Peyer's patch (tissue), 4 donors: ENCODE data around the gene RUVBL2. TPM values are rescaled to one million over a fixed set of nuclear protein-coding genes. Genes with fewer than 3 reads are reported as not detected.

Source experiments
- DNase-seq, 3 donors: peaks; one replicate each; pipeline ENCODE4 v3.0.0-alpha.2; 2017 to 2019
- H3K27ac ChIP-seq, 4 donors: fragments of 200-600 bp; sonication (generic); one replicate each; pipeline ENCODE4 v1.5.1; 2016 to 2019
- H3K27me3 ChIP-seq, 2 donors: fragments of 200-600 bp; sonication (generic); one replicate each; pipeline ENCODE4 v1.5.1; 2019
- H3K36me3 ChIP-seq, 3 donors: fragments of 200-600 bp; sonication (generic); one replicate each; pipeline ENCODE4 v1.5.1; 2016 to 2019
- H3K4me1 ChIP-seq, 4 donors: fragments of 200-600 bp; sonication (generic); one replicate each; pipeline ENCODE4 v1.5.1; 2016 to 2019
- H3K4me3 ChIP-seq, 4 donors: fragments of 200-600 bp; sonication (generic); 1 replicate in 3 of 4; 2 replicates in 1 of 4; pipeline ENCODE4 v1.5.1; 2016 to 2019; ENCODE audit warnings: mild to moderate bottlenecking in 1 of 4
- H3K9me3 ChIP-seq, 4 donors: fragments of 200-600 bp; sonication (generic); one replicate each; pipeline ENCODE4 v1.5.1; 2016 to 2019; ENCODE audit warnings: mild to moderate bottlenecking in 1 of 4
- CTCF ChIP-seq, 6 experiments: fragments of 450-650 bp in 4 of 6; fragments of 200-600 bp in 2 of 6; sonication (generic) in 1 of 6; IDR thresholded peaks; one replicate each; pipeline ENCODE4 v1.5.1; 2017 to 2019; ENCODE audit warnings: antibody characterized with exemption in 6 of 6, mild to moderate bottlenecking in 3 of 6, moderate library complexity in 1 of 6
- POLR2A ChIP-seq, 2 donors: fragments of 450-650 bp; IDR thresholded peaks; one replicate each; pipeline ENCODE4 v1.5.1; 2017; ENCODE audit warnings: antibody characterized with exemption in 2 of 2, mild to moderate bottlenecking in 2 of 2, moderate library complexity in 2 of 2
- total RNA-seq, 4 donors: library from RNA; depleted of rRNA; stranded (reverse); fragments of >200 nt; gene quantifications; one replicate each; pipeline ENCODE4 v1.1.0, GENCODE V29; 2016

The RUVBL2 gene
- total RNA-seq, 4 donors from 2014 or later = 34.2 to 111 (median 42.8) TPM

- Histone ChIP-seq H3K27me3 (no peaks in the 10 kb centered on the region), H3K4me1 (peaks cover 0 to 6% (median under 1%) of the 10 kb centered on the region in 4 donors), H3K27ac (no peak overlapping the region), H3K9me3 (peaks cover 0 to 8% (median 0%) of the 10 kb centered on the region in 4 donors), H3K36me3 (no peaks in the 10 kb centered on the region), H3K4me3 (no peak overlapping the region)
- TF ChIP-seq POLR2A (IDR thresholded peaks at IDR 0.05) (no peak), CTCF (IDR thresholded peaks at IDR 0.05) (no peak)
- no peak for DNase-seq
These were observed 43.5 kb upstream of the RUVBL2 start for GRCh38 chr19:48950159-48950558.

DNA sequence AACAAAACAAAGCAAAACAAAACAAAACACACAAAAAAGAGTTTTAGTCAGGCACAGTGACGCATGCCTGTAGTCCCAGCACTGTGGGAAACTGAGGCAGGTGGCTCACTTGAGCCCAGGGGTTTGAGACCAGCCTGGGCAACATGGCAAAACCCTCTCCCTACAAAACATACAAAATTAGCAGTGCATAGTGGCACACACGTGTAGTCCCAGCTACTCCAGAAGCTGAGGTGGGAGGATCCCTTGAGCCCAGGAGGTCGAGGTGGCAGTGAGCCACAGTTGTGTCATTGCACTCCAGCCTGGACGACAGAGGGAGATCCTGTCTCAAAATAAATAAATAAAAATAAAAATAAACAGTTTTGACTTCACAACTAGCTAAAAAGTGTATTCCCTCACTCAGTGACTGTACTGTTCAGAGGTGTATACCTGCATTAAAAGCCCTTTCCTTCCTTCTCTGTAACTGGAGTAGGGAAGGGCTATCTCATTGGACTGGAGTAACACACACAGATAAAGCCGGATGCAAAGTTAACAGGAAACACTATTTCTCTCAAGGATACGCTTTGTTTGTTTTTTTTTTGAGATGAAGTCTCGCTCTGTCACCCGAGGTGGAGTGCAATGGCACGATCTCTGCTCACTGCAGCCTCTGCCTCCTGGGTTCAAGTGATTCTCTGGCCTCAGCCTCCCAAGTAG lies 42.7 kb upstream of the RUVBL2 start:
- Histone ChIP-seq H3K36me3 (no peaks in the 10 kb centered on the region), H3K9me3 (peaks cover 0 to 8% (median 0%) of the 10 kb centered on the region in 4 donors), H3K27ac (no peak overlapping the region), H3K4me1 (peaks cover 0 to 12% (median 4%) of the 10 kb centered on the region in 4 donors), H3K4me3 (no peak overlapping the region), H3K27me3 (no peaks in the 10 kb centered on the region)
- TF ChIP-seq POLR2A (IDR thresholded peaks at IDR 0.05) (no peak), CTCF (IDR thresholded peaks at IDR 0.05) (no peak)
- DNase-seq = no peak

DNA sequence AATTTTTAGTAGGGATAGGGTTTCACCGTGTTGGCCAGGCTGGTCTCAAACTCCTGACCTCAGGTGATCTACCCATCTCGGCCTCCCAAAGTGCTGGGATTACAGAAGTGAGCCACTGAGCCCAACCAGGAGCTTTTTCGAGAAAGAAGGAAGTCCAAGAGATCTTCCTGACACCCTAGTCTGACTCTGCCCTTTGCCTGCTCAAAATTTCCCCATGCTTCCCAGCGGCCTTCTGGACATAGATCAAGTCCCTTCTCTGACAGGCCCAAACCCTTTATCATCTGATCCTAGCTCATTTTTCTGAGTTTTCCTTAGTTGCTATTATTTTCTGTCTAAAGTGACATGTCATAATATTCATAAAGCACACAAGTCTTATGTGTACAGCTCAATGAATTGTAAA lies 40.5 kb upstream of the RUVBL2 start:
- TF ChIP-seq POLR2A (IDR thresholded peaks at IDR 0.05) (no peak), CTCF (IDR thresholded peaks at IDR 0.05) (no peak)
- peak overlapping the region in 2 of 4 donors; percentile 80 to 86 for H3K27ac ChIP-seq
- H3K36me3 ChIP-seq = no peaks in the 10 kb centered on the region
- no peak overlapping the region for H3K4me3 ChIP-seq
- H3K9me3 ChIP-seq = no peaks in the 10 kb centered on the region
- H3K27me3 ChIP-seq = no peaks in the 10 kb centered on the region
- DNase-seq = no peak
- peaks cover 0 to 13% (median 6%) of the 10 kb centered on the region in 4 donors for H3K4me1 ChIP-seq

DNA sequence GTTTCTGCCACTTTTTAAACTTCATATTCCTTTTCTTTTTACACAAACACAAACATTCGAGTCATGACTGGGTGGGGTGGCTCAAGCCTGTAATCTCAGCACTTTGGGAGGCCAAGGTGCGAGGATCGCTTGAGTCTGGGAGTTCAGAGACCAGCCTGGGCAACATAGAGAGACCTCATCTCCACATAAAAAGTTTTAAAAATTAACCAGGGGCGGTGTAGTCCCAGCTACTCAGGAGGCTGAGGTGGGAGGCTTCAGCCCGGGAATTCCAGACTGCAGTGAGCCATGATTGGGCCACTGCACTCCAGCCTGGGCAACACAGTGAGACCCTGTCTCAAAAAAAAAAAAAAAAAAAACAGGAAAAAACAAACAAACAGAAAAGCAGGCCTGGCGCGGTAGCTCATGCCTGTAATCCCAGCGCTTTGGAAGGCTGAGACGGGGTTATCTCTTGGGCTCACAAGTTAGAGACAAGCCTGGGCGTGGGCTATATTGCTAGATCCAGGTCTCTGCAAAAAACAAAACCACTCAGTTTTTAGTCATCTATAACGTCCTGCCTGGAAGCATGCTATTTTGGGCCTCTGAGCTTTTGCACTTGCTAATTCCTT lies 39.6 kb upstream of the RUVBL2 start:
- H3K9me3 ChIP-seq = no peaks in the 10 kb centered on the region
- no peaks in the 10 kb centered on the region for H3K36me3 ChIP-seq
- TF ChIP-seq CTCF (IDR thresholded peaks at IDR 0.05) (no peak), POLR2A (IDR thresholded peaks at IDR 0.05) (no peak)
- H3K27ac ChIP-seq = peak overlapping the region; percentile 80 to 94 (median 87)
- DNase-seq = peak; percentile 35 to 73 (median 61)
- H3K4me3 ChIP-seq = peak overlapping the region; percentile 80 to 95 (median 86)
- H3K4me1 ChIP-seq = peaks cover 0 to 13% (median 6%) of the 10 kb centered on the region in 4 donors
- H3K27me3 ChIP-seq = no peaks in the 10 kb centered on the region

GRCh38 chr19:48954595-48955307 lies 38.9 kb upstream of the RUVBL2 start, which contains the start of gene BAX:
Gene BAX, plus strand, starts transcription at chr19:48954875. Its CDS starts 54 bp downstream, at chr19:48954929.
- peak within 1 kb of the TSS; percentile 80 to 95 (median 86) for H3K4me3 ChIP-seq
- TF ChIP-seq CTCF (IDR thresholded peaks at IDR 0.05) (peak in 2 of 6 experiments; percentile 1 to 37), POLR2A (IDR thresholded peaks at IDR 0.05) (peak; percentile 78 to 86)
- no peaks in the 10 kb centered on the region for H3K36me3 ChIP-seq
- H3K27ac ChIP-seq = peak within 1 kb of the TSS; percentile 80 to 94 (median 87)
- peaks cover 0 to 13% (median 6%) of the 10 kb centered on the region in 4 donors for H3K4me1 ChIP-seq
- H3K9me3 ChIP-seq = no peaks in the 10 kb centered on the region
- peak; percentile 97 to 99 (median 98) for DNase-seq
- no peaks in the 10 kb centered on the region for H3K27me3 ChIP-seq
